C4-2B (cell line): ENCODE data around the gene NVL.

Experiments used
- ZFX ChIP-seq: fragments of 450-650 bp; IDR thresholded peaks from 2 replicates; pipeline ENCODE4 v1.6.1; 2017
- TF ChIP-seq, protein P1 (sequence below): fragments of 450-650 bp; conservative IDR thresholded peaks from 2 replicates; pipeline ENCODE4 v1.5.1; 2017; ENCODE audit warnings: mild to moderate bottlenecking

DNA sequence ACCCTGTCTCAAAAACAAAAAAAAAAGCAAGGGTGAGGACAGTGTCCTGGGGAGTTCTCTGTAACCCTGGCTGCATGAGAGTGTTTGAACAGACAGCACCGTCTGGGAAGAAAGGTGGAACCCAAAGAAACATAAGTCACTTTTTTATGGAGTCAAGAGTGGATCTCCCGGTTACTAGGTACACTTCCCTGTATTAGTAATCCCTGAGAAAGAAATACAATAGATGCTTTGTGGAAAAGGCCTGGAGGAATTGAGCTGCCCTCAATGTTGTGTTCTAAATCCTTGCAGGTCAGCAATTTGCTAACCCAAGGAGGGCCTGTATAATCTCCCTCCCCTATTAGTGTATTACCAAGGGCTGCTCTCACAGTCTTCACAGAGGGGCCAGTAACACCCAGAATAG lies 130.3 kb downstream of the NVL start:
- TF ChIP-seq, protein P1, sequence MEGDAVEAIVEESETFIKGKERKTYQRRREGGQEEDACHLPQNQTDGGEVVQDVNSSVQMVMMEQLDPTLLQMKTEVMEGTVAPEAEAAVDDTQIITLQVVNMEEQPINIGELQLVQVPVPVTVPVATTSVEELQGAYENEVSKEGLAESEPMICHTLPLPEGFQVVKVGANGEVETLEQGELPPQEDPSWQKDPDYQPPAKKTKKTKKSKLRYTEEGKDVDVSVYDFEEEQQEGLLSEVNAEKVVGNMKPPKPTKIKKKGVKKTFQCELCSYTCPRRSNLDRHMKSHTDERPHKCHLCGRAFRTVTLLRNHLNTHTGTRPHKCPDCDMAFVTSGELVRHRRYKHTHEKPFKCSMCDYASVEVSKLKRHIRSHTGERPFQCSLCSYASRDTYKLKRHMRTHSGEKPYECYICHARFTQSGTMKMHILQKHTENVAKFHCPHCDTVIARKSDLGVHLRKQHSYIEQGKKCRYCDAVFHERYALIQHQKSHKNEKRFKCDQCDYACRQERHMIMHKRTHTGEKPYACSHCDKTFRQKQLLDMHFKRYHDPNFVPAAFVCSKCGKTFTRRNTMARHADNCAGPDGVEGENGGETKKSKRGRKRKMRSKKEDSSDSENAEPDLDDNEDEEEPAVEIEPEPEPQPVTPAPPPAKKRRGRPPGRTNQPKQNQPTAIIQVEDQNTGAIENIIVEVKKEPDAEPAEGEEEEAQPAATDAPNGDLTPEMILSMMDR: no peak
- no peak for TF ChIP-seq ZFX
